GM23338 (cell line): ENCODE data around the gene WDR77. TPM values are rescaled to one million over a fixed set of nuclear protein-coding genes. Genes with fewer than 3 reads are reported as not detected.

Experiments
- ATAC-seq: fragments of 200-7000 bp; cut with Tn5 transposase; 3 replicates; pipeline ENCODE4 v1.9.1; 2020
- DNase-seq: peaks from one replicate; pipeline ENCODE4 v3.0.0-alpha.2; 2015; ENCODE audit warnings: low spot score
- H2AFZ ChIP-seq: fragments of 200-600 bp; sonication (generic); 2 replicates; pipeline ENCODE4 v1.8.0; 2016; ENCODE audit warnings: antibody characterized with exemption, mild to moderate bottlenecking, moderate library complexity
- H3F3A ChIP-seq: fragments of 200-600 bp; sonication (generic); replicated peaks from 2 replicates; pipeline ENCODE4 v1.8.0; 2017; ENCODE audit warnings: antibody characterized with exemption, mixed run types, low read depth
- H3K27ac ChIP-seq: fragments of 200-600 bp; sonication (generic); 2 replicates; pipeline ENCODE4 v1.6.1; 2016; ENCODE audit warnings: low read depth
- H3K27me3 ChIP-seq: fragments of 200-600 bp; sonication (generic); 2 replicates; pipeline ENCODE4 v1.8.0; 2016; ENCODE audit warnings: mild to moderate bottlenecking, mixed run types, moderate library complexity; ENCODE audit not compliant: insufficient read depth
- H3K36me3 ChIP-seq: fragments of 200-600 bp; sonication (generic); 2 replicates; pipeline ENCODE4 v1.8.0; 2016; ENCODE audit warnings: mild to moderate bottlenecking; ENCODE audit not compliant: insufficient read depth
- H3K4me1 ChIP-seq: fragments of 200-600 bp; sonication (generic); 2 replicates; pipeline ENCODE4 v1.8.0; 2016; ENCODE audit warnings: mild to moderate bottlenecking, moderate library complexity; ENCODE audit not compliant: insufficient read depth
- H3K4me2 ChIP-seq: fragments of 200-600 bp; sonication (generic); 2 replicates; pipeline ENCODE4 v1.7.1; 2017; ENCODE audit warnings: mixed run types
- H3K4me3 ChIP-seq: fragments of 200-600 bp; sonication (generic); 2 replicates; pipeline ENCODE4 v1.6.1; 2016; ENCODE audit warnings: mixed run types
- H3K79me2 ChIP-seq: fragments of 200-600 bp; sonication (generic); replicated peaks from 2 replicates; pipeline ENCODE4 v1.8.0; 2017; ENCODE audit warnings: mild to moderate bottlenecking; ENCODE audit not compliant: insufficient read depth
- H3K9me2 ChIP-seq: fragments of 200-600 bp; sonication (generic); 2 replicates; pipeline ENCODE4 v1.8.0; 2017; ENCODE audit not compliant: insufficient read depth
- H4K20me1 ChIP-seq: fragments of 200-600 bp; sonication (generic); replicated peaks from 2 replicates; pipeline ENCODE4 v1.8.0; 2017; ENCODE audit warnings: mild to moderate bottlenecking; ENCODE audit not compliant: insufficient read depth
- H3K27ac Mint-ChIP-seq: 2 replicates; pipeline ENCODE4 v1.8.0; 2020; ENCODE audit warnings: inconsistent platforms, mild to moderate bottlenecking, moderate library complexity, mixed read lengths
- H3K27me3 Mint-ChIP-seq: 3 replicates; pipeline ENCODE4 v1.8.0; 2022; ENCODE audit warnings: low read depth, mild to moderate bottlenecking, moderate library complexity, mixed read lengths, inconsistent platforms; ENCODE audit not compliant: insufficient read depth, poor library complexity
- H3K36me3 Mint-ChIP-seq: 3 replicates; pipeline ENCODE4 v1.8.0; 2021; ENCODE audit warnings: low read depth, mild to moderate bottlenecking, inconsistent platforms, moderate library complexity, mixed read lengths
- H3K4me1 Mint-ChIP-seq: 3 replicates; pipeline ENCODE4 v1.8.0; 2020; ENCODE audit warnings: mild to moderate bottlenecking, inconsistent platforms, mixed read lengths
- H3K4me3 Mint-ChIP-seq: 3 replicates; pipeline ENCODE4 v1.8.0; 2021; ENCODE audit warnings: moderate library complexity, mild to moderate bottlenecking, inconsistent platforms, mixed read lengths
- H3K9me3 Mint-ChIP-seq: 3 replicates; pipeline ENCODE4 v1.8.0; 2020; ENCODE audit warnings: moderate library complexity, mild to moderate bottlenecking, inconsistent platforms, mixed read lengths
- CREB1 ChIP-seq: fragments of 250-450 bp; sonication (Bioruptor Pico); IDR thresholded peaks from 2 replicates; pipeline ENCODE4 v1.5.0; 2020; ENCODE audit warnings: low read depth, mild to moderate bottlenecking, moderate library complexity
- CTCF ChIP-seq, 2 experiments: fragments of 200-600 bp in 1 of 2; sonication (generic) in 1 of 2; conservative IDR thresholded peaks; 2 replicates each; pipeline versions ENCODE4 v1.5.1 to v1.6.1; 2016 to 2017; ENCODE audit warnings: antibody characterized with exemption in 2 of 2, low read depth in 2 of 2, mild to moderate bottlenecking in 2 of 2, moderate library complexity in 1 of 2
- ETS1 ChIP-seq: IDR thresholded peaks from 2 replicates; pipeline ENCODE4 v1.6.1; 2016; ENCODE audit warnings: antibody characterized with exemption
- EZH2phosphoT487 ChIP-seq: fragments of 200-600 bp; sonication (generic); IDR thresholded peaks from one replicate; pipeline ENCODE4 v1.8.1; 2018; ENCODE audit warnings: antibody characterized with exemption; ENCODE audit not compliant: unreplicated experiment
- JUNB ChIP-seq: IDR thresholded peaks from one replicate; pipeline ENCODE4 v1.6.1; 2016; ENCODE audit warnings: antibody characterized with exemption; ENCODE audit not compliant: unreplicated experiment
- POLR2AphosphoS5 ChIP-seq: IDR thresholded peaks from 2 replicates; pipeline ENCODE4 v1.6.1; 2016; ENCODE audit warnings: antibody characterized with exemption, low read depth
- STAT1 ChIP-seq: IDR thresholded peaks from one replicate; pipeline ENCODE4 v1.6.1; 2016; ENCODE audit warnings: antibody characterized with exemption; ENCODE audit not compliant: unreplicated experiment
- ZNF114 ChIP-seq: fragments of 250-450 bp; sonication (Bioruptor Pico); IDR thresholded peaks from 2 replicates; pipeline ENCODE4 v1.5.0; 2020; ENCODE audit warnings: mild to moderate bottlenecking, moderate library complexity
- ZNF331 ChIP-seq: fragments of 250-450 bp; sonication (Bioruptor Pico); IDR thresholded peaks from 2 replicates; pipeline ENCODE4 v1.5.0; 2020; ENCODE audit warnings: low read depth, mild to moderate bottlenecking, moderate library complexity
- polyA plus RNA-seq: library from polyadenylated mRNA; unstranded; fragments of >200 nt; fragmentation: Nextera tagmentation; extraction: Ambion mirVana; gene quantifications from 2 replicates; pipeline ENCODE4 v1.2.1, GENCODE V29; 2016
- total RNA-seq: library from RNA; depleted of rRNA; stranded (reverse); fragments of >200 nt; shearing (Covaris generic); gene quantifications from 2 replicates; pipeline ENCODE4 v1.2.3, GENCODE V29; 2014

Gene WDR77
- total and polyA plus RNA-seq, 2 experiments from 2014 or later = 85.9 to 111 TPM

- no peak for TF ChIP-seq CTCF (conservative IDR thresholded peaks at IDR 0.05; ENCODE audit: low read depth in 2 of 2)
These were observed 6.0 kb upstream of the WDR77 start (continued) for GRCh38 chr1:111454859-111455641.

- Histone ChIP-seq H2AFZ (no peak overlapping the region), H3K9me2 (no peaks in the 10 kb centered on the region), H3K4me2 (no peak overlapping the region), H3K4me3 (no peak overlapping the region), H3K4me1 (0 out of 2 replicates have a peak, but pooled peaks cover 7% of the 10 kb centered on the region), H3K36me3 (peaks cover 27% of the 10 kb centered on the region; the same call in 1 of the 2 replicates), H3F3A (no peaks in the 10 kb centered on the region), H3K27ac (no peak overlapping the region), H3K79me2 (peaks cover 41% of the 10 kb centered on the region), H4K20me1 (0 out of 2 replicates have a peak, but pooled peaks cover 3% of the 10 kb centered on the region), H3K27me3 (no peaks in the 10 kb centered on the region)
- Mint-ChIP-seq H3K27me3 (peaks cover 5% of the 10 kb centered on the region), H3K9me3 (no peaks in the 10 kb centered on the region), H3K4me1 (peaks cover 6% of the 10 kb centered on the region), H3K36me3 (peaks cover 50% of the 10 kb centered on the region), H3K27ac (no peak overlapping the region), H3K4me3 (no peak overlapping the region)
- no peak for DNase-seq
- TF ChIP-seq POLR2AphosphoS5 = no peak
- TF ChIP-seq ETS1 = no peak
- no peak for ATAC-seq
These were observed 4.7 kb upstream of the WDR77 start for GRCh38 chr1:111453706-111454105.

GRCh38 chr1:111452581-111452980, 3.5 kb upstream of the WDR77 start:
- Histone ChIP-seq H3K27ac (no peak overlapping the region), H3K79me2 (peaks cover 52% of the 10 kb centered on the region), H4K20me1 (peaks cover 3% of the 10 kb centered on the region), H3K27me3 (no peaks in the 10 kb centered on the region), H3K4me2 (no peak overlapping the region), H3K4me3 (no peak overlapping the region), H2AFZ (no peak overlapping the region), H3K9me2 (no peaks in the 10 kb centered on the region), H3K4me1 (peaks cover 7% of the 10 kb centered on the region; the same call in 1 of the 2 replicates), H3K36me3 (peaks cover 17% of the 10 kb centered on the region; the same call in 1 of the 2 replicates), H3F3A (no peaks in the 10 kb centered on the region)
- Mint-ChIP-seq H3K27me3 (peaks cover 9% of the 10 kb centered on the region), H3K9me3 (no peaks in the 10 kb centered on the region), H3K4me3 (no peak overlapping the region), H3K36me3 (peaks cover 41% of the 10 kb centered on the region), H3K4me1 (peaks cover 12% of the 10 kb centered on the region), H3K27ac (no peak overlapping the region)
- DNase-seq (no peak), ATAC-seq (no peak)
- TF ChIP-seq CREB1 (CRISPR knock-in tag) (no peak), EZH2phosphoT487 (no peak), ZNF331 (CRISPR knock-in tag) (no peak), CTCF (conservative IDR thresholded peaks at IDR 0.05; ENCODE audit: low read depth in 2 of 2) (no peak), JUNB (no peak), STAT1 (no peak), POLR2AphosphoS5 (no peak), ZNF114 (CRISPR knock-in tag) (no peak)
